T follicular helper cell (primary cell): Measurements from ENCODE around the gene HCAR2.
"Not testable (repeated sequence)": the region's sequence is repeated elsewhere in the genome, so short reads cannot be mapped to it uniquely, and the experiment has no call there.

ENCODE experiments used
- DNase-seq: peaks from one replicate; pipeline ENCODE4 v3.0.0-alpha.2; 2020; ENCODE audit warnings: low read depth

The HCAR2 gene

GRCh38 chr12:122665759-122666158 is 37.4 kb downstream of the HCAR2 start:
- DNase-seq = no peak

- no peak for DNase-seq
Measured at GRCh38 chr12:122665349-122665748, 37.8 kb downstream of the HCAR2 start.

GRCh38 chr12:122661938-122662337 is 41.2 kb downstream of the HCAR2 start:
- DNase-seq = no peak

- DNase-seq = no peak
Measured at GRCh38 chr12:122661246-122661645, 41.9 kb downstream of the HCAR2 start.

GRCh38 chr12:122659579-122659978 is 43.6 kb downstream of the HCAR2 start:
- no peak for DNase-seq

- DNase-seq = no peak
Measured at GRCh38 chr12:122656298-122656697, 46.9 kb downstream of the HCAR2 start.

GRCh38 chr12:122653291-122653690 is 49.9 kb downstream of the HCAR2 start:
- DNase-seq = not testable (repeated sequence)

GRCh38 chr12:122651520-122652224 is 51.5 kb downstream of the HCAR2 start:
- DNase-seq = no peak
